Panc1 (cell line): ENCODE results near the gene OR2T1.
"Not testable (repeated sequence)": the region's sequence is repeated elsewhere in the genome, so short reads cannot be mapped to it uniquely, and the experiment has no call there.

Experiments used
- CTCF ChIP-seq: fragments of 450-650 bp; IDR thresholded peaks from 2 replicates; pipeline ENCODE4 v1.5.1; 2017; ENCODE audit warnings: mild to moderate bottlenecking
- POLR2AphosphoS5 ChIP-seq: IDR thresholded peaks from 2 replicates; pipeline ENCODE4 v1.6.1; 2012; ENCODE audit warnings: mild to moderate bottlenecking, low read depth, low read length, moderate library complexity
- REST ChIP-seq, 2 experiments: IDR thresholded peaks; 2 replicates each; pipeline ENCODE4 v1.6.1; 2011 to 2012; ENCODE audit warnings: low read depth in 2 of 2, control low read depth in 1 of 2, low read length in 1 of 2, mild to moderate bottlenecking in 1 of 2, moderate library complexity in 1 of 2; ENCODE audit not compliant: insufficient read depth in 1 of 2
- SIN3A ChIP-seq: IDR thresholded peaks from 2 replicates; pipeline ENCODE4 v1.6.1; 2012; ENCODE audit warnings: low read depth, mild to moderate bottlenecking, low read length, moderate library complexity, borderline replicate concordance; ENCODE audit not compliant: insufficient read depth

GRCh38 chr1:248438668-248439067 is 35.8 kb downstream of the OR2T1 start:
- TF ChIP-seq CTCF; POLR2AphosphoS5; SIN3A; REST (IDR thresholded peaks at IDR 0.05; ENCODE audit: insufficient read depth in 1 of 2, low read depth in 2 of 2, low read length in 1 of 2): not testable (repeated sequence)
